ENCODE results near the gene CBX6.

Gene CBX6

DNA sequence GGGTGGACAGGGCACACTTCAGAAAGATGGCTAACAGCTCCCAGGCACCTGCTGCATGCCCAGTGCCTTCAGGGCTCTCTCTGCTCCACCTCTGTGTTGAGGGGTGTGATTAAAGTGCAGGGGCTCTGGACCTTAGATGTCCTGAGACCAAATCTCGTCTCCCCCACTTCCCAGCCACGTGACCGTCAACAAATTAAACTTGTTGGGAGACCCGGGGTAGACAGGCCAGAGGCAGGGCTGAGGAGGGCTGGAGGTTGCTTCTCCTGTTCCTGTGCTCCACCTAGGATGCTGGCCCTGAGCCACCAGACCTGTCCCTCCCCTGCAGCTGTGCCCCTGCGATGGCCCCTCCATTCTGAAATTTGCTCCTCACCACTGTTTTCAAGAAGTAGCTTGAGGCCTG, 45.2 kb downstream of the CBX6 start:
- H2AFZ ChIP-seq (ENCODE audit: low read depth, low read length): no peak overlapping the region
- peaks cover 30% of the 10 kb centered on the region for H4K20me1 ChIP-seq (ENCODE audit: insufficient read depth, low read length)
- no peak overlapping the region for H3K9ac ChIP-seq (ENCODE audit: low read depth, low read length)
- no peaks in the 10 kb centered on the region for H3K4me1 ChIP-seq (ENCODE audit: insufficient read depth, low read length)
- no peak overlapping the region for H3K4me3 ChIP-seq (ENCODE audit: low read depth in 1 of 2, low read length in 2 of 2)
- H3K27ac ChIP-seq (ENCODE audit: low read length): no peak overlapping the region
- H3K79me2 ChIP-seq (ENCODE audit: insufficient read depth, low read length): no peaks in the 10 kb centered on the region
- ATAC-seq (ENCODE audit: insufficient read depth, low read depth) (no peak), DNase-seq (no peak)
- no peaks in the 10 kb centered on the region for H3K27me3 ChIP-seq (ENCODE audit: insufficient read depth, low read length, poor library complexity)
- H3K4me2 ChIP-seq (ENCODE audit: insufficient read depth, low read length): no peak overlapping the region
- H3K36me3 ChIP-seq (ENCODE audit: insufficient read depth, low read length): no peaks in the 10 kb centered on the region
- H3K9me3 ChIP-seq (ENCODE audit: insufficient read depth, low read length, severe bottlenecking): no peaks in the 10 kb centered on the region
- no peak for TF ChIP-seq CTCF (IDR thresholded peaks at IDR 0.05; ENCODE audit: borderline replicate concordance, extremely low read depth, low read length, poor library complexity, severe bottlenecking)
- no peak for TF ChIP-seq EZH2 (IDR thresholded peaks at IDR 0.05; ENCODE audit: borderline replicate concordance, low read depth, low read length, severe bottlenecking)

DNA sequence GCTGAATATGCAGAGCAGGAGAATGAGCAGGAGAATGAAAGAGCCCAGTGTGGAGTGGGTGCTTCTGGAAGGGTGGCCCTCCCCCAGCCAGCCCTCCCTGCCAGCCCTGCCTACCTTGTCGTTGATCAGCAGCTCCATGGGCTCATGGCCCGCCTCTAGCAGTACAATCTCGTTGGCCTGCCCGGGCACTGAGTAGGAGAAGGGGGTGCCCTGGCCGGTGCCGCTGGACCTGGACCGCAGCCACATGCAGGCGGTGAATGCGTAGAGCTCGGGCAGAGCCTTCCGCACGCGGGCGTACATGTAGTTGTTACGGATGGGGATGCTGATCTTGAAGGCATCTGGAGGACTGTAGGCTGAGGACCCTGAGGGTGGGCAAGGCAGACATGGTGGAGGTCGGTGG, 45.6 kb downstream of the CBX6 start:
- Histone ChIP-seq H3K9ac (ENCODE audit: low read depth, low read length) (no peak overlapping the region), H3K36me3 (ENCODE audit: insufficient read depth, low read length) (no peaks in the 10 kb centered on the region), H3K9me3 (ENCODE audit: insufficient read depth, low read length, severe bottlenecking) (no peaks in the 10 kb centered on the region), H3K27ac (ENCODE audit: low read length) (no peak overlapping the region), H3K4me2 (ENCODE audit: insufficient read depth, low read length) (no peak overlapping the region), H3K27me3 (ENCODE audit: insufficient read depth, low read length, poor library complexity) (no peaks in the 10 kb centered on the region), H3K4me1 (ENCODE audit: insufficient read depth, low read length) (no peaks in the 10 kb centered on the region), H4K20me1 (ENCODE audit: insufficient read depth, low read length) (peaks cover 30% of the 10 kb centered on the region), H3K4me3 (ENCODE audit: low read depth in 1 of 2, low read length in 2 of 2) (no peak overlapping the region), H2AFZ (ENCODE audit: low read depth, low read length) (no peak overlapping the region), H3K79me2 (ENCODE audit: insufficient read depth, low read length) (no peaks in the 10 kb centered on the region)
- TF ChIP-seq CTCF (IDR thresholded peaks at IDR 0.05; ENCODE audit: borderline replicate concordance, extremely low read depth, low read length, poor library complexity, severe bottlenecking) (no peak), EZH2 (IDR thresholded peaks at IDR 0.05; ENCODE audit: borderline replicate concordance, low read depth, low read length, severe bottlenecking) (no peak)
- DNase-seq: no peak
- ATAC-seq (ENCODE audit: insufficient read depth, low read depth): no peak

DNA sequence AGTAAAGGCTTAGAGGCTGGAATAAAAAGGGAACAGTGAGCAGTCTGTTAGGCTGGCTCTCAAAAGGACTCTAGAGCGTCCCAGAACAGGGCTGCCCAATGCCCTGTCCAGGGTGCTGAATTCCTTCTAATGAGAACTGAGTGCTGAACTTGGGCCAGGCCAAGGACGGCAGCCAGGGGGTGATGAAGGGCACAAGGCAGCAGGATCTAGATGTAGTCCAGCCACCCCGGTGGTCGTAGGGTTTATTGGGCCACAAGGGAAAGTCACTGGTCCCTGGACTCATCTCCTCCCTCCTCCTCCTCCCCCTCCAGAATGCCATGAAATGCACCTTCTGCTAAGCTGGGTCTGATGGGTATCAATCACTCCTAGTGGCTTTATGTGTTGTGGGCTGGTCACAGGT, 47.4 kb downstream of the CBX6 start:
- TF ChIP-seq CTCF (IDR thresholded peaks at IDR 0.05; ENCODE audit: borderline replicate concordance, extremely low read depth, low read length, poor library complexity, severe bottlenecking): peak; percentile 75
- TF ChIP-seq EZH2 (IDR thresholded peaks at IDR 0.05; ENCODE audit: borderline replicate concordance, low read depth, low read length, severe bottlenecking): no peak
- Histone ChIP-seq H3K27ac (ENCODE audit: low read length) (no peak overlapping the region), H3K79me2 (ENCODE audit: insufficient read depth, low read length) (no peaks in the 10 kb centered on the region), H3K36me3 (ENCODE audit: insufficient read depth, low read length) (no peaks in the 10 kb centered on the region), H3K4me2 (ENCODE audit: insufficient read depth, low read length) (no peak overlapping the region), H3K4me3 (ENCODE audit: low read depth in 1 of 2, low read length in 2 of 2) (no peak overlapping the region), H3K9ac (ENCODE audit: low read depth, low read length) (no peak overlapping the region), H2AFZ (ENCODE audit: low read depth, low read length) (no peak overlapping the region), H3K4me1 (ENCODE audit: insufficient read depth, low read length) (no peaks in the 10 kb centered on the region), H3K9me3 (ENCODE audit: insufficient read depth, low read length, severe bottlenecking) (no peaks in the 10 kb centered on the region), H3K27me3 (ENCODE audit: insufficient read depth, low read length, poor library complexity) (peaks cover 8% of the 10 kb centered on the region), H4K20me1 (ENCODE audit: insufficient read depth, low read length) (peaks cover 27% of the 10 kb centered on the region)
- DNase-seq: peak; percentile 76
- ATAC-seq (ENCODE audit: insufficient read depth, low read depth): peak; percentile 99

DNA sequence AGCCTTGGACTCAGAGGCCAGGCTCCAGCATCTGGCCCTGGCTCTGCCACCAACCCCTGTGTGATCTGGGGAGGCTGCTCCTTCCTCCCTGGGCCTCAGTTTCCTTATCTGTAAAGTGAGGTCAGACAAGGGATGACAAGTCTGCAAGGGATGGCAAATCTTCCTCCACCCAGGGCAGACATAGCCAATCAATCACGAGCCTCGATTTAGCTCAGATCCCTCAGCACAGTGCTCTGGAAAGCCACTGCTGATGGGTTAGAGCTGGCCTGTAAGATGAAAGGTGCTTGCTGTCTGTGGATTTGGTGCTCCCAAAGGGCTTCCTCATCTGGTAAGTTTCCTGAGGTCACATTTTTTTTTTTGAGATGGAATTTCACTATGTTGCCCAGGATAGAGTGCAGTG, 48.4 kb downstream of the CBX6 start:
- H3K27me3 ChIP-seq (ENCODE audit: insufficient read depth, low read length, poor library complexity): peaks cover 17% of the 10 kb centered on the region
- TF ChIP-seq EZH2 (IDR thresholded peaks at IDR 0.05; ENCODE audit: borderline replicate concordance, low read depth, low read length, severe bottlenecking): no peak
- no peak for TF ChIP-seq CTCF (IDR thresholded peaks at IDR 0.05; ENCODE audit: borderline replicate concordance, extremely low read depth, low read length, poor library complexity, severe bottlenecking)
- H4K20me1 ChIP-seq (ENCODE audit: insufficient read depth, low read length): peaks cover 26% of the 10 kb centered on the region
- H3K36me3 ChIP-seq (ENCODE audit: insufficient read depth, low read length): no peaks in the 10 kb centered on the region
- H3K4me2 ChIP-seq (ENCODE audit: insufficient read depth, low read length): no peak overlapping the region
- H3K9me3 ChIP-seq (ENCODE audit: insufficient read depth, low read length, severe bottlenecking): no peaks in the 10 kb centered on the region
- H3K4me1 ChIP-seq (ENCODE audit: insufficient read depth, low read length): no peaks in the 10 kb centered on the region
- H3K9ac ChIP-seq (ENCODE audit: low read depth, low read length): no peak overlapping the region
- DNase-seq: no peak
- H3K4me3 ChIP-seq (ENCODE audit: low read depth in 1 of 2, low read length in 2 of 2): no peak overlapping the region
- H3K79me2 ChIP-seq (ENCODE audit: insufficient read depth, low read length): no peaks in the 10 kb centered on the region
- no peak for ATAC-seq (ENCODE audit: insufficient read depth, low read depth)
- H3K27ac ChIP-seq (ENCODE audit: low read length): no peak overlapping the region
- no peak overlapping the region for H2AFZ ChIP-seq (ENCODE audit: low read depth, low read length)
